PC-3 (cell line): ENCODE results near the gene PKP2. TPM values are rescaled to one million over a fixed set of nuclear protein-coding genes. Genes with fewer than 3 reads are reported as not detected.

Experiments used
- ATAC-seq: fragments of 200-7000 bp; cut with Tn5 transposase; 2 replicates; pipeline ENCODE4 v1.9.1; 2020; ENCODE audit warnings: mild to moderate bottlenecking, moderate library complexity
- BruUV-seq: library from RNA; stranded (reverse); fragments of 400-500 nt; replicated peaks from 2 replicates; lab custom pipeline; 2021; lab: Mats Ljungman, UMichigan
- CTCF ChIA-PET: fragments of 300-600 bp; sonication (Branson Sonifier 250); formaldehyde crosslinking; loops from one replicate; lab custom pipeline; 2022; ENCODE audit warnings: antibody characterized with exemption; lab: Charles Lee
- POLR2A ChIA-PET: fragments of 300-600 bp; sonication (Branson Sonifier 250); formaldehyde crosslinking; loops from one replicate; lab custom pipeline; 2022; ENCODE audit warnings: antibody characterized with exemption; ENCODE audit not compliant: unreplicated experiment; lab: Charles Lee
- DNase-seq: peaks from one replicate; pipeline ENCODE4 v3.0.0-alpha.2; 2015
- H2AFZ ChIP-seq: fragments of 300-600 bp; sonication (generic); 2 replicates; pipeline ENCODE4 v1.6.0; 2016; ENCODE audit warnings: antibody characterized with exemption, low read length
- H3F3A ChIP-seq: fragments of 300-600 bp; sonication (generic); one replicate; pipeline ENCODE4 v1.6.0; 2017; ENCODE audit warnings: antibody characterized with exemption, low read length, control low read depth, mild to moderate bottlenecking; ENCODE audit not compliant: unreplicated experiment
- H3K27ac ChIP-seq: fragments of 300-600 bp; sonication (generic); 2 replicates; pipeline ENCODE4 v1.5.1; 2016; ENCODE audit warnings: mild to moderate bottlenecking, low read length
- H3K27me3 ChIP-seq: fragments of 300-600 bp; sonication (generic); 2 replicates; pipeline ENCODE4 v1.6.1; 2016; ENCODE audit warnings: low read length, mixed read lengths
- H3K36me3 ChIP-seq: fragments of 300-600 bp; sonication (generic); 2 replicates; pipeline ENCODE4 v1.6.1; 2016; ENCODE audit warnings: low read depth, mixed run types, low read length, mixed read lengths
- H3K4me1 ChIP-seq: fragments of 300-600 bp; sonication (generic); 2 replicates; pipeline ENCODE4 v1.5.1; 2016; ENCODE audit warnings: low read length; ENCODE audit not compliant: insufficient read depth
- H3K4me2 ChIP-seq: fragments of 300-600 bp; sonication (generic); 2 replicates; pipeline ENCODE4 v1.6.0; 2016; ENCODE audit warnings: low read length
- H3K4me3 ChIP-seq: fragments of 300-600 bp; sonication (generic); 2 replicates; pipeline ENCODE4 v1.5.1; 2016; ENCODE audit warnings: mild to moderate bottlenecking, low read length, mixed read lengths
- H3K79me2 ChIP-seq: fragments of 300-600 bp; sonication (generic); 2 replicates; pipeline ENCODE4 v1.6.1; 2017; ENCODE audit warnings: low read length, mixed read lengths
- H3K9ac ChIP-seq: fragments of 300-600 bp; sonication (generic); 2 replicates; pipeline ENCODE4 v1.6.0; 2016; ENCODE audit warnings: mild to moderate bottlenecking, low read length
- H3K9me2 ChIP-seq: fragments of 300-600 bp; sonication (generic); replicated peaks from 2 replicates; pipeline ENCODE4 v1.6.1; 2016; ENCODE audit warnings: mixed run types, low read length, mixed read lengths
- H3K9me3 ChIP-seq: fragments of 300-600 bp; sonication (generic); 2 replicates; pipeline ENCODE4 v1.6.1; 2016; ENCODE audit warnings: low read length, mixed read lengths
- H4K20me1 ChIP-seq: fragments of 300-600 bp; sonication (generic); 2 replicates; pipeline ENCODE4 v1.6.1; 2016; ENCODE audit warnings: low read length, mixed read lengths
- CTCF ChIP-seq: fragments of 300-600 bp; sonication (generic); conservative IDR thresholded peaks from 2 replicates; pipeline ENCODE4 v1.5.1; 2017; ENCODE audit warnings: antibody characterized with exemption, low read depth, mild to moderate bottlenecking, low read length
- EZH2 ChIP-seq: fragments of 300-600 bp; sonication (generic); IDR thresholded peaks from one replicate; pipeline ENCODE4 v1.6.1; 2017; ENCODE audit warnings: antibody characterized with exemption, mild to moderate bottlenecking, low read length; ENCODE audit not compliant: unreplicated experiment
- EZH2phosphoT487 ChIP-seq: fragments of 300-600 bp; sonication (generic); IDR thresholded peaks from 2 replicates; pipeline ENCODE4 v1.6.1; 2018; ENCODE audit warnings: mild to moderate bottlenecking, antibody characterized with exemption, low read length, borderline replicate concordance
- intact Hi-C: fragments of 100-400 bp; cut with micrococcal nuclease; formaldehyde crosslinking; loops from 2 replicates; pipeline ENCODE4 v1.9.0; 2023
- total RNA-seq: library from RNA; depleted of rRNA; stranded (reverse); fragments of >200 nt; gene quantifications from 2 replicates; pipeline ENCODE4 v1.2.3, GENCODE V29; 2014

The PKP2 gene
- total RNA-seq, 1 experiment from 2014 or later: 12.7 TPM

GRCh38 chr12:32917094-32917611 lies 20.6 kb upstream of the PKP2 start:
- ATAC-seq: peak; percentile 22
- no peaks in the 10 kb centered on the region for H3K79me2 ChIP-seq
- POLR2A ChIA-PET: interaction anchor here (0.6 to 0.9 kb wide), 3 partner anchors 20 to 863 kb away, joined by 3 to 11 read pairs (median 3); no protein-coding TSS in a partner anchor
- no peaks in the 10 kb centered on the region for H3K27me3 ChIP-seq
- TF ChIP-seq EZH2phosphoT487 (no peak), EZH2 (no peak), CTCF (no peak)
- peak; percentile 72 for DNase-seq
- H3K4me3 ChIP-seq: no peak overlapping the region
- peaks cover 48% of the 10 kb centered on the region for H3K4me1 ChIP-seq
- H4K20me1 ChIP-seq: no peaks in the 10 kb centered on the region
- H3K27ac ChIP-seq: peak overlapping the region; percentile 30
- H3K4me2 ChIP-seq: peak overlapping the region; percentile 21; the same call in 1 of the 2 replicates
- CTCF ChIA-PET: interaction anchor here (0.6 kb wide), 1 partner anchor 11 kb away, joined by 4 read pairs; no protein-coding TSS in a partner anchor
- no peaks in the 10 kb centered on the region for H3K9me2 ChIP-seq
- H3K9ac ChIP-seq: no peak overlapping the region
- no peaks in the 10 kb centered on the region for H3K36me3 ChIP-seq
- H2AFZ ChIP-seq: no peak overlapping the region
- H3K9me3 ChIP-seq: no peaks in the 10 kb centered on the region
- intact Hi-C loops: loop anchor here (2.0 to 5.0 kb wide), 2 partner anchors 52 to 140 kb away; no protein-coding TSS in a partner anchor
- no TSS peak for BruUV-seq
- H3F3A ChIP-seq: peaks cover 8% of the 10 kb centered on the region

- no peaks in the 10 kb centered on the region for H3K9me2 ChIP-seq
- TF ChIP-seq EZH2 (no peak), EZH2phosphoT487 (no peak), CTCF (no peak)
- H3K27me3 ChIP-seq: no peaks in the 10 kb centered on the region
- H3K36me3 ChIP-seq: no peaks in the 10 kb centered on the region
- H4K20me1 ChIP-seq: no peaks in the 10 kb centered on the region
- H3K9ac ChIP-seq: no peak overlapping the region
- no peak for DNase-seq
- H2AFZ ChIP-seq: no peak overlapping the region
- ChIA-PET CTCF (no interaction called here), POLR2A (no interaction called here)
- no TSS peak for BruUV-seq
- intact Hi-C loops: no loop called here
- no peaks in the 10 kb centered on the region for H3F3A ChIP-seq
- no peak overlapping the region for H3K27ac ChIP-seq
- H3K4me1 ChIP-seq: peaks cover 7% of the 10 kb centered on the region
- no peak overlapping the region for H3K4me2 ChIP-seq
- no peak for ATAC-seq
- no peak overlapping the region for H3K4me3 ChIP-seq
- no peaks in the 10 kb centered on the region for H3K9me3 ChIP-seq
- no peaks in the 10 kb centered on the region for H3K79me2 ChIP-seq
These were observed 11.4 kb upstream of the PKP2 start for GRCh38 chr12:32907898-32908476.

GRCh38 chr12:32907166-32907565 lies 10.6 kb upstream of the PKP2 start:
- no peak overlapping the region for H3K9ac ChIP-seq
- BruUV-seq: no TSS peak
- no peak for ATAC-seq
- no peaks in the 10 kb centered on the region for H4K20me1 ChIP-seq
- DNase-seq: no peak
- H3K79me2 ChIP-seq: no peaks in the 10 kb centered on the region
- H3K36me3 ChIP-seq: no peaks in the 10 kb centered on the region
- TF ChIP-seq CTCF: no peak
- no peak for TF ChIP-seq EZH2
- no peak for TF ChIP-seq EZH2phosphoT487
- intact Hi-C loops: no loop called here
- H3K9me2 ChIP-seq: no peaks in the 10 kb centered on the region
- H3K4me3 ChIP-seq: no peak overlapping the region
- H3K27me3 ChIP-seq: no peaks in the 10 kb centered on the region
- CTCF ChIA-PET: no interaction called here
- H3K4me2 ChIP-seq: no peak overlapping the region
- H3K4me1 ChIP-seq: peaks cover 12% of the 10 kb centered on the region
- H3K9me3 ChIP-seq: no peaks in the 10 kb centered on the region
- POLR2A ChIA-PET: no interaction called here
- no peak overlapping the region for H3K27ac ChIP-seq
- no peaks in the 10 kb centered on the region for H3F3A ChIP-seq
- no peak overlapping the region for H2AFZ ChIP-seq
